NT2/D1 (cell line): Measurements from ENCODE around the gene DDB1.

Experiments
- DNase-seq: peaks from one replicate; pipeline ENCODE4 v3.0.0-alpha.2; 2011; ENCODE audit warnings: low read depth, low spot score
- H3K27me3 ChIP-seq: 2 replicates; pipeline ENCODE4 v1.6.0; 2011; ENCODE audit warnings: mild to moderate bottlenecking; ENCODE audit not compliant: insufficient read length, insufficient read depth
- H3K36me3 ChIP-seq: 2 replicates; pipeline ENCODE4 v1.6.1; 2011; ENCODE audit warnings: mild to moderate bottlenecking, low read length, mixed read lengths; ENCODE audit not compliant: insufficient read depth, insufficient read length
- H3K4me1 ChIP-seq: 2 replicates; pipeline ENCODE4 v1.5.1; 2011; ENCODE audit not compliant: insufficient read depth, insufficient read length
- H3K4me3 ChIP-seq: 2 replicates; pipeline ENCODE4 v1.5.1; 2011; ENCODE audit warnings: low read depth; ENCODE audit not compliant: insufficient read length
- H3K9ac ChIP-seq: 2 replicates; pipeline ENCODE4 v1.6.0; 2011; ENCODE audit warnings: low read depth; ENCODE audit not compliant: insufficient read length
- H3K9me3 ChIP-seq: 2 replicates; pipeline ENCODE4 v1.5.1; 2011; ENCODE audit warnings: mild to moderate bottlenecking, low read length; ENCODE audit not compliant: insufficient read depth
- SUZ12 ChIP-seq: IDR thresholded peaks from 2 replicates; pipeline ENCODE4 v1.6.1; 2011; ENCODE audit not compliant: insufficient read length, insufficient read depth; ENCODE audit errors: extremely low read depth
- YY1 ChIP-seq: IDR thresholded peaks from 2 replicates; pipeline ENCODE4 v1.6.1; 2011; ENCODE audit not compliant: insufficient read length, insufficient read depth
- ZNF274 ChIP-seq: IDR thresholded peaks from 2 replicates; pipeline ENCODE4 v1.6.1; 2011; ENCODE audit warnings: mild to moderate bottlenecking, low read depth, low read length

The DDB1 gene

GRCh38 chr11:61339490-61339878 is 6.6 kb upstream of the DDB1 start:
- no peaks in the 10 kb centered on the region for H3K9me3 ChIP-seq

GRCh38 chr11:61338783-61339489 is 6.0 kb upstream of the DDB1 start:
- peaks cover 16% of the 10 kb centered on the region for H3K4me1 ChIP-seq
- no peaks in the 10 kb centered on the region for H3K9me3 ChIP-seq
- DNase-seq: no peak
- no peak overlapping the region for H3K4me3 ChIP-seq
- H3K27me3 ChIP-seq: no peaks in the 10 kb centered on the region
- H3K36me3 ChIP-seq: peaks cover 34% of the 10 kb centered on the region
- no peak for TF ChIP-seq SUZ12
- TF ChIP-seq ZNF274: no peak
- TF ChIP-seq YY1: no peak
- H3K9ac ChIP-seq: no peak overlapping the region

More at GRCh38 chr11:61339490-61339878, 6.6 kb upstream of the DDB1 start:
- no peak for DNase-seq
- Histone ChIP-seq H3K4me1 (peaks cover 13% of the 10 kb centered on the region), H3K27me3 (no peaks in the 10 kb centered on the region), H3K36me3 (peaks cover 36% of the 10 kb centered on the region), H3K4me3 (no peak overlapping the region), H3K9ac (no peak overlapping the region)
- no peak for TF ChIP-seq ZNF274
- TF ChIP-seq SUZ12: no peak
- no peak for TF ChIP-seq YY1

DNA sequence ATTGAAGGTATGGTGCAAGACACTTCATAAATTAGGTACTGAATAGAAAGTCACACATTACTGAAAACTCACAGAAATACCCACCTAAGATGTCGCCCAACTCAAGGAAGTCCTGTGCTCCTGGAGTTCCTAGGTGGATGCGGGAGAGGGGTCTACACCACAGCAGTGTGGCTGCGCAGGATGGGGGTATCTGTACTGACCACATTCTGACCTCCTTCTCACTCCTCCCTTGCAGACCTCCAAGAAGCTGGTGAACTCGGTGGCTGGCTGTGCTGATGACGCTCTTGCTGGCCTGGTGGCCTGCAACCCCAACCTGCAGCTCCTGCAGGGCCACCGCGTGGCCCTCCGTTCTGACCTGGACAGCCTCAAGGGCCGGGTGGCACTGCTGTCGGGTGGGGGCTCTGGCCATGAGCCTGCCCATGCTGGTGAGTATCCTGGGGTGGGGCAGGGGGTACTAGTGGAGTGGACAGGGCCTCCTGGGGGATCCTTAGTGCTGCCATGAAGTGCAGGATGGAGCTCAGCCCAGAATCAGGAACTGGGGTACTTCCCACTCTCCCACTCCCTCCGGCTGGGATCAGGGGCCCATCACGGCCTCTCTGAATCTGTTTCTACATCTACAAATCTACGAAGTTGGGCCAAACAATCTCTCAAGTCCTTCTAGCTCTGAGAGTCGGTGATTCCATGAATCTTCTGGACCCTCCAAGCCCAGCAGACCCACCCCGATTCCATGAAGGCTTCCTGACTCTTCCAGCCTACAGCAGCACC is 5.0 kb upstream of the DDB1 start:
- no peak overlapping the region for H3K9ac ChIP-seq
- H3K27me3 ChIP-seq: no peaks in the 10 kb centered on the region
- DNase-seq: no peak
- no peak overlapping the region for H3K4me3 ChIP-seq
- TF ChIP-seq ZNF274: no peak
- TF ChIP-seq YY1: no peak
- TF ChIP-seq SUZ12: no peak
- H3K4me1 ChIP-seq: peaks cover 19% of the 10 kb centered on the region
- H3K36me3 ChIP-seq: peaks cover 25% of the 10 kb centered on the region
- no peaks in the 10 kb centered on the region for H3K9me3 ChIP-seq

- peak; percentile 88 for DNase-seq
- H3K27me3 ChIP-seq: no peaks in the 10 kb centered on the region
- H3K9me3 ChIP-seq: no peaks in the 10 kb centered on the region
- H3K36me3 ChIP-seq: peaks cover 23% of the 10 kb centered on the region
- TF ChIP-seq SUZ12 (no peak), ZNF274 (no peak), YY1 (no peak)
- no peak overlapping the region for H3K4me3 ChIP-seq
- peak overlapping the region; percentile 46 for H3K9ac ChIP-seq
- peaks cover 24% of the 10 kb centered on the region for H3K4me1 ChIP-seq
These were observed 3.4 kb upstream of the DDB1 start for GRCh38 chr11:61336171-61336935.

DNA sequence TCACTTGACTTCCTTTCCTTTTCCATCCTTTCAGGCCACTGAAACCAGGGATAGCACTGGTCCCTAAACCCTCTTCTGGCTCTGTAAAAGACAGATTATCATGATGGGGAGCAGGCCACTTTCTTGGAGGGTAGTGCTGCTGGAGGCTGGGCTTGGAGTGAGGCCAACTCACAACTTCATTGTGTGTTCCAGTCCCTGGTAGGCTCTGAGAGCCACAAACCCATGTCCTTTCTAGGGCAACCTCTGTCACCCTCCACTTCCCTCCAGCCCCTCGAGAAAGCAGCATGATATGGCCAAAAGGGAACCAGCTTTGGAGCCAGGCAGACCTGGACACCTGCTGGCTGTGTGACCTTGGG is 2.4 kb upstream of the DDB1 start:
- peaks cover 27% of the 10 kb centered on the region for H3K36me3 ChIP-seq
- TF ChIP-seq ZNF274: no peak
- no peak for DNase-seq
- H3K4me1 ChIP-seq: peaks cover 24% of the 10 kb centered on the region
- H3K27me3 ChIP-seq: no peaks in the 10 kb centered on the region
- no peaks in the 10 kb centered on the region for H3K9me3 ChIP-seq
- no peak overlapping the region for H3K4me3 ChIP-seq
- no peak overlapping the region for H3K9ac ChIP-seq

GRCh38 chr11:61334434-61335354 is 1.8 kb upstream of the DDB1 start:
- DNase-seq: no peak
- TF ChIP-seq YY1 (no peak), ZNF274 (no peak), SUZ12 (no peak)
- peaks cover 24% of the 10 kb centered on the region for H3K4me1 ChIP-seq
- H3K36me3 ChIP-seq: peaks cover 32% of the 10 kb centered on the region
- H3K9me3 ChIP-seq: no peaks in the 10 kb centered on the region
- peak overlapping the region; percentile 88 for H3K9ac ChIP-seq
- no peaks in the 10 kb centered on the region for H3K27me3 ChIP-seq
- H3K4me3 ChIP-seq: no peak overlapping the region
